C4-2B (cell line): Measurements from ENCODE around the gene METTL21C.

Experiments used
- ZFX ChIP-seq: fragments of 450-650 bp; IDR thresholded peaks from 2 replicates; pipeline ENCODE4 v1.6.1; 2017
- TF ChIP-seq, protein P1 (sequence below): fragments of 450-650 bp; conservative IDR thresholded peaks from 2 replicates; pipeline ENCODE4 v1.5.1; 2017; ENCODE audit warnings: mild to moderate bottlenecking

DNA sequence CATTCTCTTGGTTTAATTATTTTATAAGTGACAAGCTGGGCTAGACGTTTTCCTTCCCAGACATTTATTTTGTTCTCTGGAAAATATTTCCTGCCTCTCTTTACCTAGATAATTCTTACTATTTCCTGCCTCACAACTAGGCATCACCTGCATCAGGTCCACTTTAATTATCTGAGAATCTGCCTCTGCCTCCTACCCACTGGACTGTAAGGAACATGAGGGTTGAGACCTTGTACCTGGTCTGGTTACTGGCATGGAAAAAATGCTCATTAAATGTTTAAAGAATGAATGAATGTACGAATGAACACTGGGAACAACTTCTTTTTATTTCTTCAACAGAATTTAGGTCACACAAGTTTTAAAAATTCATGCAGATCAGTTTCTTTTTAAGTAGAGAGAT, 13.4 kb upstream of the METTL21C start:
- TF ChIP-seq, protein P1, sequence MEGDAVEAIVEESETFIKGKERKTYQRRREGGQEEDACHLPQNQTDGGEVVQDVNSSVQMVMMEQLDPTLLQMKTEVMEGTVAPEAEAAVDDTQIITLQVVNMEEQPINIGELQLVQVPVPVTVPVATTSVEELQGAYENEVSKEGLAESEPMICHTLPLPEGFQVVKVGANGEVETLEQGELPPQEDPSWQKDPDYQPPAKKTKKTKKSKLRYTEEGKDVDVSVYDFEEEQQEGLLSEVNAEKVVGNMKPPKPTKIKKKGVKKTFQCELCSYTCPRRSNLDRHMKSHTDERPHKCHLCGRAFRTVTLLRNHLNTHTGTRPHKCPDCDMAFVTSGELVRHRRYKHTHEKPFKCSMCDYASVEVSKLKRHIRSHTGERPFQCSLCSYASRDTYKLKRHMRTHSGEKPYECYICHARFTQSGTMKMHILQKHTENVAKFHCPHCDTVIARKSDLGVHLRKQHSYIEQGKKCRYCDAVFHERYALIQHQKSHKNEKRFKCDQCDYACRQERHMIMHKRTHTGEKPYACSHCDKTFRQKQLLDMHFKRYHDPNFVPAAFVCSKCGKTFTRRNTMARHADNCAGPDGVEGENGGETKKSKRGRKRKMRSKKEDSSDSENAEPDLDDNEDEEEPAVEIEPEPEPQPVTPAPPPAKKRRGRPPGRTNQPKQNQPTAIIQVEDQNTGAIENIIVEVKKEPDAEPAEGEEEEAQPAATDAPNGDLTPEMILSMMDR: no peak
- no peak for TF ChIP-seq ZFX
